Thoracic aorta (tissue), 2 donors: ENCODE results near the gene POMGNT2. TPM values are rescaled to one million over a fixed set of nuclear protein-coding genes. Genes with fewer than 3 reads are reported as not detected.

ENCODE experiments used
- ATAC-seq: fragments of 150-250 bp; one replicate; pipeline ENCODE4 v1.8.0; 2017; ENCODE audit warnings: low read depth; ENCODE audit not compliant: insufficient number of reproducible peaks, low FRiP score
- DNase-seq: peaks from one replicate; pipeline ENCODE4 v3.0.0-alpha.2; 2020; ENCODE audit warnings: low spot score
- H3K27ac ChIP-seq, 2 donors: fragments of 200-600 bp; sonication (generic); 1 replicate in 1 of 2; 2 replicates in 1 of 2; pipeline ENCODE4 v1.5.1; 2016; ENCODE audit warnings: mild to moderate bottlenecking in 2 of 2, moderate library complexity in 2 of 2
- H3K27me3 ChIP-seq: fragments of 200-600 bp; sonication (generic); replicated peaks from 2 replicates; pipeline ENCODE4 v1.6.0; 2016; ENCODE audit warnings: mild to moderate bottlenecking; ENCODE audit not compliant: insufficient read depth
- H3K36me3 ChIP-seq: fragments of 200-600 bp; sonication (generic); one replicate; pipeline ENCODE4 v1.5.1; 2016
- H3K4me1 ChIP-seq, 2 donors: fragments of 200-600 bp; sonication (generic); 1 replicate in 1 of 2; 2 replicates in 1 of 2; pipeline versions ENCODE4 v1.5.1 to v1.6.0; 2016; ENCODE audit warnings: low read depth in 2 of 2, mild to moderate bottlenecking in 1 of 2; ENCODE audit not compliant: control insufficient read depth in 1 of 2
- H3K4me3 ChIP-seq: fragments of 200-600 bp; sonication (generic); 2 replicates; pipeline ENCODE4 v1.5.1; 2016; ENCODE audit warnings: mild to moderate bottlenecking
- H3K9me3 ChIP-seq: fragments of 200-600 bp; sonication (generic); 2 replicates; pipeline ENCODE4 v1.5.1; 2016
- total RNA-seq, 2 donors: library from RNA; depleted of rRNA; stranded (reverse); fragments of >200 nt; gene quantifications; one replicate each; pipeline versions ENCODE4 v1.1.0 to v1.2.3, GENCODE V29; 2016
- TF ChIP-seq, protein P1 (sequence below): fragments of 200-600 bp; sonication (generic); IDR thresholded peaks from one replicate; pipeline ENCODE4 v1.5.1; 2019; ENCODE audit warnings: antibody characterized with exemption

POMGNT2 gene
- total RNA-seq, 2 donors from 2014 or later, result 8.6 to 21.7 TPM

GRCh38 chr3:43090238-43090637, 15.6 kb downstream of the POMGNT2 start:
- Histone ChIP-seq H3K36me3 (no peaks in the 10 kb centered on the region), H3K27ac (no peak overlapping the region), H3K4me3 (no peak overlapping the region), H3K27me3 (no peaks in the 10 kb centered on the region), H3K4me1 (no peaks in the 10 kb centered on the region), H3K9me3 (no peaks in the 10 kb centered on the region)
- TF ChIP-seq, protein P1, sequence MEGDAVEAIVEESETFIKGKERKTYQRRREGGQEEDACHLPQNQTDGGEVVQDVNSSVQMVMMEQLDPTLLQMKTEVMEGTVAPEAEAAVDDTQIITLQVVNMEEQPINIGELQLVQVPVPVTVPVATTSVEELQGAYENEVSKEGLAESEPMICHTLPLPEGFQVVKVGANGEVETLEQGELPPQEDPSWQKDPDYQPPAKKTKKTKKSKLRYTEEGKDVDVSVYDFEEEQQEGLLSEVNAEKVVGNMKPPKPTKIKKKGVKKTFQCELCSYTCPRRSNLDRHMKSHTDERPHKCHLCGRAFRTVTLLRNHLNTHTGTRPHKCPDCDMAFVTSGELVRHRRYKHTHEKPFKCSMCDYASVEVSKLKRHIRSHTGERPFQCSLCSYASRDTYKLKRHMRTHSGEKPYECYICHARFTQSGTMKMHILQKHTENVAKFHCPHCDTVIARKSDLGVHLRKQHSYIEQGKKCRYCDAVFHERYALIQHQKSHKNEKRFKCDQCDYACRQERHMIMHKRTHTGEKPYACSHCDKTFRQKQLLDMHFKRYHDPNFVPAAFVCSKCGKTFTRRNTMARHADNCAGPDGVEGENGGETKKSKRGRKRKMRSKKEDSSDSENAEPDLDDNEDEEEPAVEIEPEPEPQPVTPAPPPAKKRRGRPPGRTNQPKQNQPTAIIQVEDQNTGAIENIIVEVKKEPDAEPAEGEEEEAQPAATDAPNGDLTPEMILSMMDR, result no peak
- DNase-seq, result no peak
- ATAC-seq, result no peak

DNA sequence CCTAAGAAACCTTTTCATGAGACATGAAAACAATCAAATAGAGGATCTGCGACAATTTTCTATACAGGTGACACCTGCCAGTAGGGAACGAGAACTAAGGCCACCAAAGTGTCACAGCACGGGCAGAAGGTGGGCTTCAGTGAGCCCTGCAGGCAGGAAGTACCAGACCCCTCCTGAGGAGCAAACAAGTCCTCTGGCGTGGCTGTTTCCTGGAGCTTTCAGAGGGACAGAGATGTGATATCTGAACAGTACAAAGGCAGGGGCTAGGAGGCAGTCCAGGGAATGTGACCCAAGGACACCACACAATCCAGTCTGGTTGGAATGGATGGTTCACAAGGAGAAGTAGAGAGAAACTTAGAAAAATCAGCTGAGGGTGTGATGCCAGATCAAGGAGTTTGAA, 16.8 kb downstream of the POMGNT2 start:
- DNase-seq (no peak), ATAC-seq (no peak)
- TF ChIP-seq, protein P1, result no peak
- Histone ChIP-seq H3K27me3 (no peaks in the 10 kb centered on the region), H3K4me1 (no peaks in the 10 kb centered on the region), H3K9me3 (no peaks in the 10 kb centered on the region), H3K4me3 (no peak overlapping the region), H3K36me3 (no peaks in the 10 kb centered on the region), H3K27ac (no peak overlapping the region)

- H3K4me1 ChIP-seq, result no peaks in the 10 kb centered on the region
- no peaks in the 10 kb centered on the region for H3K36me3 ChIP-seq
- no peak overlapping the region for H3K4me3 ChIP-seq
- no peaks in the 10 kb centered on the region for H3K9me3 ChIP-seq
- no peaks in the 10 kb centered on the region for H3K27me3 ChIP-seq
- H3K27ac ChIP-seq, result no peak overlapping the region
- ATAC-seq (no peak), DNase-seq (no peak)
- TF ChIP-seq, protein P1, result peak; percentile 17
Measured at GRCh38 chr3:43087249-43087776, 18.6 kb downstream of the POMGNT2 start.

DNA sequence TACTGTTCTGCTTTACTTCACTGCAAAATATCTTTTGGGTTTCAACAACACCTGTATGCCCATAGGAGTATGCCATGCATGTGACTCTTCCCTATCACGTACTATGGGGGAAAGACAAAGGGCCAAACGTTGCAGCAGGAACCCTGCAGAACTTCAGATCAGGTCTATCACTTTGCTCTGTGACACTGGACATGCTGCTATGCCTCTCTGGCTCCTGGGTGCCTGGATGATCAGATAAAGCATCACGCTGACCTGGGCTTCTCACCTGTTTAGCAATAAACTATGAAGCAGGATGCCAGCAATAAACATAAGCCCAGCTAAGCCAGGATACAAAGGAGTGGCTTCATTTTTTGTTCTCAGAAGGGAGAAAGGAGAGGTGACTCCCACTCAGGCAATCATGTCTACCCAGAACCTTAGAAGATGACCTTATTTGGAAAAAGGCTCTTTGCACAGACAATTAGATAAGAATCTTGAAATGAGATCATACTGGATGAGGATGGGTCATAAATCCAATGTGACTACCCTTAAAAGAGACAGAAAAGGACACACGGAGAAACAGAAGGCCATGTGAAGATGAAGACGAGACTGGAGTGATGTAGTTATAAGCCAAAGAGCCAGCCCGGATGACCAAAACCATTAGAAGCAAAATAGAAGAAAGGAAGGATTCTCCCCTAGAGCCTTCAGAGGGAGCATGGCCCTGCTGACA, 19.3 kb downstream of the POMGNT2 start:
- ATAC-seq (no peak), DNase-seq (no peak)
- Histone ChIP-seq H3K36me3 (no peaks in the 10 kb centered on the region), H3K4me1 (no peaks in the 10 kb centered on the region), H3K27ac (no peak overlapping the region), H3K4me3 (no peak overlapping the region), H3K9me3 (no peaks in the 10 kb centered on the region), H3K27me3 (no peaks in the 10 kb centered on the region)
- TF ChIP-seq, protein P1, result no peak

- peaks cover 19% of the 10 kb centered on the region for H3K36me3 ChIP-seq
- no peak overlapping the region for H3K4me3 ChIP-seq
- no peaks in the 10 kb centered on the region for H3K27me3 ChIP-seq
- ATAC-seq (no peak), DNase-seq (no peak)
- H3K9me3 ChIP-seq, result no peaks in the 10 kb centered on the region
- TF ChIP-seq, protein P1, result no peak
- no peaks in the 10 kb centered on the region for H3K4me1 ChIP-seq
- no peak overlapping the region for H3K27ac ChIP-seq
Measured at GRCh38 chr3:43082457-43082856, 23.4 kb downstream of the POMGNT2 start.
